GM18907 (cell line): ENCODE data around the gene KIF9.
"Not testable (repeated sequence)": the region's sequence is repeated elsewhere in the genome, so short reads cannot be mapped to it uniquely, and the experiment has no call there.

Experiments used
- ATAC-seq: cut with Tn5 transposase; IDR thresholded peaks from one replicate; pipeline ENCODE4 v1.9.1; 2021; ENCODE audit warnings: mild to moderate bottlenecking, moderate library complexity; ENCODE audit not compliant: unreplicated experiment

KIF9 gene

GRCh38 chr3:47282424-47283192 lies at the start of gene KIF9, which contains the start of gene KLHL18:
KIF9 (minus strand) TSS chr3:47282799; CDS start chr3:47277374, 5,425 bp downstream.
KLHL18 (plus strand) TSS chr3:47282944; CDS start chr3:47282966, 22 bp downstream.
- peak; percentile 84 for ATAC-seq

GRCh38 chr3:47324278-47324865 lies 41.8 kb upstream of the KIF9 start:
- ATAC-seq: no peak

GRCh38 chr3:47323431-47324277 lies 41.1 kb upstream of the KIF9 start:
- no peak for ATAC-seq

GRCh38 chr3:47319956-47320355 lies 37.4 kb upstream of the KIF9 start:
- no peak for ATAC-seq

- no peak for ATAC-seq
These were observed 36.3 kb upstream of the KIF9 start for GRCh38 chr3:47318916-47319315.

GRCh38 chr3:47316151-47316550 lies 33.6 kb upstream of the KIF9 start:
- ATAC-seq: not testable (repeated sequence)

- ATAC-seq: no peak
These were observed 32.6 kb upstream of the KIF9 start for GRCh38 chr3:47315069-47315647.

- ATAC-seq: no peak
These were observed 31.6 kb upstream of the KIF9 start for GRCh38 chr3:47314056-47314764.

- ATAC-seq: no peak
These were observed 30.9 kb upstream of the KIF9 start for GRCh38 chr3:47313341-47314055.

GRCh38 chr3:47310391-47310790 lies 27.8 kb upstream of the KIF9 start:
- ATAC-seq: no peak

GRCh38 chr3:47309231-47309630 lies 26.6 kb upstream of the KIF9 start:
- not testable (repeated sequence) for ATAC-seq

GRCh38 chr3:47306022-47306421 lies 23.4 kb upstream of the KIF9 start:
- ATAC-seq: no peak

- no peak for ATAC-seq
These were observed 18.9 kb upstream of the KIF9 start for GRCh38 chr3:47301456-47301855.

- no peak for ATAC-seq
These were observed 17.1 kb upstream of the KIF9 start for GRCh38 chr3:47299381-47300318.

- no peak for ATAC-seq
These were observed 15.8 kb upstream of the KIF9 start for GRCh38 chr3:47298439-47298838.

- ATAC-seq: no peak
These were observed 14.1 kb upstream of the KIF9 start for GRCh38 chr3:47296562-47297302.

GRCh38 chr3:47295976-47296375 lies 13.4 kb upstream of the KIF9 start:
- no peak for ATAC-seq

GRCh38 chr3:47295322-47295721 lies 12.7 kb upstream of the KIF9 start:
- no peak for ATAC-seq
